Mammary epithelial cell (primary cell): ENCODE data around the gene KLHL25.

Experiments used
- CTCF ChIP-seq, 2 donors: IDR thresholded peaks in 1 of 2; conservative IDR thresholded peaks in 1 of 2; 2 replicates each; pipeline ENCODE4 v1.5.1; 2011 to 2012; ENCODE audit warnings: inconsistent platforms in 2 of 2, low read length in 2 of 2, mild to moderate bottlenecking in 2 of 2, control low read depth in 1 of 2, low read depth in 1 of 2; ENCODE audit not compliant: insufficient read depth in 1 of 2; ENCODE audit errors: extremely low read depth in 1 of 2
- EZH2 ChIP-seq: IDR thresholded peaks from 2 replicates; pipeline ENCODE4 v1.6.1; 2012; ENCODE audit warnings: low read length, inconsistent platforms, borderline replicate concordance

- TF ChIP-seq EZH2 (no peak), CTCF (conservative IDR thresholded peaks at IDR 0.05 in 1 of 2, IDR thresholded peaks at IDR 0.05 in 1 of 2; ENCODE audit: extremely low read depth in 1 of 2, insufficient read depth in 1 of 2, low read depth in 1 of 2, low read length in 2 of 2) (no peak)
Observed at GRCh38 chr15:85795337-85796305, 896 bp upstream of the KLHL25 start.
